CD4-positive, alpha-beta T cell treated with Interleukin-2 at 100 ng/mL for 4 hours (primary cell): ENCODE data around the gene SNCB.

Experiments used
- DNase-seq: peaks from one replicate; pipeline ENCODE4 v3.0.0-alpha.2; 2020; ENCODE audit warnings: low spot score

Gene SNCB

GRCh38 chr5:176574297-176574591 is 56.1 kb downstream of the SNCB start:
- no peak for DNase-seq

GRCh38 chr5:176573564-176574296 is 56.6 kb downstream of the SNCB start:
- peak; percentile 80 for DNase-seq
